ENCODE measurements around the gene VPS45.
"Not testable (repeated sequence)": the region's sequence is repeated elsewhere in the genome, so short reads cannot be mapped to it uniquely, and the experiment has no call there.

VPS45 gene, protein sequence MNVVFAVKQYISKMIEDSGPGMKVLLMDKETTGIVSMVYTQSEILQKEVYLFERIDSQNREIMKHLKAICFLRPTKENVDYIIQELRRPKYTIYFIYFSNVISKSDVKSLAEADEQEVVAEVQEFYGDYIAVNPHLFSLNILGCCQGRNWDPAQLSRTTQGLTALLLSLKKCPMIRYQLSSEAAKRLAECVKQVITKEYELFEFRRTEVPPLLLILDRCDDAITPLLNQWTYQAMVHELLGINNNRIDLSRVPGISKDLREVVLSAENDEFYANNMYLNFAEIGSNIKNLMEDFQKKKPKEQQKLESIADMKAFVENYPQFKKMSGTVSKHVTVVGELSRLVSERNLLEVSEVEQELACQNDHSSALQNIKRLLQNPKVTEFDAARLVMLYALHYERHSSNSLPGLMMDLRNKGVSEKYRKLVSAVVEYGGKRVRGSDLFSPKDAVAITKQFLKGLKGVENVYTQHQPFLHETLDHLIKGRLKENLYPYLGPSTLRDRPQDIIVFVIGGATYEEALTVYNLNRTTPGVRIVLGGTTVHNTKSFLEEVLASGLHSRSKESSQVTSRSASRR

DNA sequence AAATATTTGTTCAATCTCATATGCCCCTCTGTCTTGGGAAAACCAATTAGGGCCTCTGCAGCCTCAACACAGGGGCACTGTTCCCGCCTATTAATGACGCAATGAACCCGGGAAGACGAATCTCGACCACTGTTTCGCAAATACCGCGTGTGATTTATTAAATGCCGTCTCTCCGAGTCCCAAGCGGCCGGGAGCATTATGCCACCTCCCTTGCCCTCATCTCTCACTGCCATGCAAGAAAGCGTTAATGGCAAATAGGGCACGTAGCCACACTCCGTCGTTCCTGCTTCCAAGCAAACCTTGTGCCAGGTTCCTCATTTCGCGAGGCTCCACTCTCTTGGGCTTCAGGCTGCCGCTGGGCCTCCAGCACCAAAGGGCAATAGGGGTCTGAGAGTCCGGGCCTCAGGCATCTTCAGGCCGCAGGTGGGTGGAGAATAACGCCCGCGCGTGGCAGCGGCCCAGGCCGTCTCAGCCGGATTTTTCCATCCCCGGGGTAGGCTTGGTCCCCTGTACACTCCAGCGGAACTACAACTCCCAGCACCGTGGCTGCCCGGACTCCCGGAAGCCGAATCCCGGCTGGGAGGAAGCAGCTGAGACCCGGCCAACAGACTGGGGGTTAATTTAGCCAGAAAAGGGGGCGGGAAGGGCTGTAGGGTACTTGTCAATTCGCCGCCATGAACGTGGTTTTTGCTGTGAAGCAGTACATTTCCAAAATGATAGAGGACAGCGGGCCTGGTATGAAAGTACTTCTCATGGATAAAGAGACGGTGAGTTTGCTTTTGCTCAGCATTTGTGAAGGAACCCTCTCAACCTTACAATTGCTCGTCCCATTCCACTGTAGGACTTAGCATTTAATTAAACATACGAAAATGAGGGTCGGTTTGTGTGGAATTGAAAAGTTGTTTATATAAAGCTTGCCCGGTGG is at the start of gene VPS45:
Gene VPS45, plus strand, starts transcription at position 593 of the 925 bp plus-strand sequence. Its CDS starts 82 bp downstream, at position 675.
- peak; percentile 90 for DNase-seq

DNA sequence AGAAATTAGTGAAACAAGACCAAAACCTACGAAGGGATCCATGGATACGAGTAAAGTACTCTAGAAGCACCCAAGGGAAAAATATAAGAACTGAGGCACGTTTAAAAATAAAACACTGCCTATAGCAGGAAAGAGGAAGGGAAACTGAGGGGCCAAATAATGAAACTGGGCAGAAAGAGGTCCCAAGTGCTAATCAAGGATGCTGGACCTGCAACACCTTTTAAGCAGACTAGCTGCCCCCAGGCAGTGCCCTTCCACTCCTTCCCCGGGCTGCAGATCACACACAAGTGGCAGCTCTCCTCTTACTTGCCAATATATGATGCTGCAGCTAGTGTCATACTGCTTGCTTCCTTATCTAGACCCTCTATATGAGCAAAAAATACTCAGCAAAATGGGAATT is 49.4 kb upstream of the VPS45 start:
- DNase-seq = no peak

DNA sequence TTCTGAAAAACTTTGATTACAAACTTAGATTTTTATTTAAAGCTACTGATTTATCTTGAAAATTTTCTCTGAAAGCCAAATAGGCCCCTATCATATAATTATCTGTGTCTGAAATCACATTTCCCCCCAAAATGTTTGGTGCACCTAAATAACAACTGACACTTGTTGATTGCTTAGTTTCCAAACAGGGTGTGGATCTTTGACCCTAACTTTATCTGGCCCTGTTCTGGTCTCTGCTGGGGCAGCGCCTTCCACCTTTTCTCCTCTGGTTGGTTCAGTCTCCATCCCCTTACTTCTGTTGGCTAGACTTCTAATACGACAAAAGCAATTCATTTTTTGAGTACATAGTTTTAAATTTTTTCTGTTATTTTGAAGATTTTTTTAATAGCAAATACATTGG is 46.9 kb upstream of the VPS45 start:
- DNase-seq = no peak

DNA sequence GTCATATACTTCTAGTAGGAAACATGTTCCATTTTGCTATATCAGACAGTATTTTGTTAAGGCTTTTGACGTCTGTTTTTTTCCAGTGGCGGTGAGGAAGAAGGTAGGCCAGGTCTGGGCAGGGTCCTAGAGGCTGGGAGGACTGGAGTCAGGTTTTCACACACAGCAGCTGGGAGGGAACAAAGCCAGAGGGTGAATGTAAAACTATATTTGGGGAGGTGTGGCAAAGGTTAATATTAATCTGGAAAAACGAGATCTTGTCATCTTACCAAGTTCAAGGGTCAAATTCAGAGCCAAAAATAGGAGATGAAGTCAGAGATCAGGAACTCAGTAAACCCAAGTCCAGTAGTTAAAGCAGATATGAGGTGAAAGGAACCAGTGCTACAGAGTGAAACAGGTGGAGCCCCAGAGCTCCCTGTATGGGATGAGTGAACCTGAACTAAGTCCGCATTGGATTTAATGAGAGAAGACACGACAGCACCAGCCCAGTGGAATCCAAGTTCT is 46.3 kb upstream of the VPS45 start:
- DNase-seq = no peak

DNA sequence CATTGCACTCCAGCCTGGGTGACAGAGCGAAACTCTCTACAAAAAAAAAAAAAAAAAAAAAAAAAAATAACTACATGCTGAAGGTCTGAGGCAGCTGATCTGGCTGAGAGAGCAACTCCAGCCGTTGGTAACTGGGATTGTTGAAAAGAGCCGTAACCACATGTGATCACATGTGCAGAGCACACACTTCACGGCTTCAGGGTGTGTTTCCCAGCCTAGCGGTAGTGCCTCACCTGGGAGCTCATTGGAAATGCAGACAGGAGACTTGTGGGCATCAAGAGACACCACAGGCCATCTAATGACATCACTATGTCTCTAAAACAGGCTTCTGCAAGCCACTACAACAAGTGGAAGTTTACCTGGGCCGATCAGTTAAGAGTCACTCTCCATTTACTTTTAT is 45.2 kb upstream of the VPS45 start:
- no peak for DNase-seq

DNA sequence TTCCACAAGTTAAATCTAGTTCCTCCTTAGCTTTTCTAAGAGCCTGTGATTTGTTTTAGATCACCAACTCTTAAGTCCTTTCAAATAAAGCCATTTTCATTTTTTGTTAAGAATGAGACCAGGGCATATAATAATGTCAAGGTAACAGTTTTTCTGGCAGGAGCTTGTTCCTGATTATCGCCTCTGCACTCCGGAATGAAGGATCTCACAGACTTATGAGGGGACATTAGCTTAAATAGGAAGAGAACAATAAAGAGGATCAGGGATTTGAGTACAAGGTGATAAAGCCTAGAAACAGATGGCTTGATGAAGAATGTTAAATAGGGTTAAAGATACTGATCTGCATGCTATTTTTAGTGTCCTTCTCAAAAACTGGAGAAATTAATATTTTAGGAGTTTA is 43.4 kb upstream of the VPS45 start:
- no peak for DNase-seq

DNA sequence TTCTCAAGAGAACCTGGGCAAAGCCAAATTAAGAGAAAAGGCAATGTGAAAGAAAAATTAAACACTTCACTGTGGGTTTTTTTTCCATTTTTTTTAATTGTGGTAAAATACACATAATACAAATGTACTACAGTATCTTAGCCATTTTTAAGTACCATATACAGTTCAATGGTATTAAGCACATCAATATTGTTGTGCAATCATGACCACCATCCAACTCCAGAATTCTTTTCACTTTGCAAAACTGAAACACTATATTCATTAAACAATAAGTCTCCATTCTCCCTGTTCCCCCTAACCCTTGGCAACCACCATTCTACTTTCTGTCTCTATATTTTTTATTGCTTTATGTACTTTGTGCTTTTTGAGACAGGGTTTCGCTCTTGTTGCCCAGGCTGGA is 39.3 kb upstream of the VPS45 start:
- no peak for DNase-seq

DNA sequence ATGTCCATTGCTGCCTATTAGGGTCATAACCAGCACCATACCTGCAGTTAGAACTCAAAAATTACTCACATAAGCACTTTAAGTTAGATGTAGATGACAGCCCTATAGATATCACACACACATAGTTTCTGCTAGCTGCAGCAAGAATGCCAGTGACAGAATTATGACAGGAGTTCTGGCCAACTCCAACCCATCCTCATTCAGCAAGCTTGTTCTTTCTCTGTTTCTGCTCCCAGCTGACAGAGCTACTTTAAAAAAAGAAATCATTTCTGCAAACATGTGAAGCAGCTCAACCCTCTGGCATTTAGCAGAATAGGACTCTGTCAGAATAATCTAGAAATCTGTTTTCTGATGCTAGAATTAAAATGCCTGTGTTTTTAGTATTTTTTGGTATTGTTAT is 33.2 kb upstream of the VPS45 start:
- no peak for DNase-seq

DNA sequence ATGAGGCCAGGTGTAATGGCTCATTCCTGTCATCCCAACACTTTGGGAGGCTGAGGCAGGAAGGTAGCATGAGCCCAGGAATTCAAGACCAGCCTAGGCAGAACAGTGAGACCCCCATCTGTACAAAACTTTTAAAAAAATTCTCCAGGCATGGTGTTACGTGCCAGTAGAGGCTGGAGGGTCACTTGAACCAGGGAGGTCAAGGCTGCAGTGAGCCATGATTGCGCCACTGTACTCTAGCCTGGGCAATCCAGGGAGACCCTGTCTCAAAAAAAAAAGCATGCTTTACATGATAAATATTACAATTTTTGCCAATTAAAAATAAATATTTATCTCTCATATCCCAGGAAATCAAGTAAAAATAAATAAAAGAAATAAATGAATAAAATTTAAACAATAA is 17.6 kb upstream of the VPS45 start:
- DNase-seq = no peak

DNA sequence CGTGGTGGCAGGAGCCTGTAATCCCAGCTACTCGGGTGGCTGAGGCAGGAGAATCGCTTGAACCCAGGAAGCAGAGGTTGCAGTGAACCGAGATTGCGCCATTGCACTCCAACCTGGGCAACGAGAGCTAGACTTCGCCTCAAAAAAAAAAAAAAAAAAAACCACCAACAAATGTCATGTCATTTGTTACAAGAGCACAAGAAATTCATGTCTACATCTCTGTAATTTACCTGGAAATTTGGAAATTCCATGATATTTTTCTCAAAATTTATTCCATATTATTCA is 16.5 kb upstream of the VPS45 start:
- no peak for DNase-seq

DNA sequence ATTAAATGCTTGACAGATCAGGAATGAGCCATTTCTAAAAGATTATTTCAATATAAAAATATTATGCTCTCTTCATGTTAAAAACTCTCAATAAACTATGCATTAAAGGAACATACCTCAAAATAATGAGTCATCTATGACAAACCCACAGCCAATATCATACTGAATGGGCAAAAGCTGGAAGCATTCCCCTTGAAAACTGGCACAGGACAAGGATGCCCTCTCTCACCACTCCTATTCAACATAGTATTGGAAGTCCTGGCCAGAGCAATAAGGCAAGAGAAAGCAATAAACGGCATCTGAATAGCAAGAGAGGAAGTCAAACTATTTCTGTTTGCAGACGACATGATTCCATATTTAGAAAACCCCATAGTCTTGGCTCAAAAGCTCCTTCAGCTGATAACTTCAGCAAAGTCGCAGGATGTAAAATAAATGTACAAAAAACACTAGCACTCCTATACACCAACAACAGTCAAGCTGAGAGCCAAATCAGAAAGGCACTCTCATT is 15.6 kb upstream of the VPS45 start:
- not testable (repeated sequence) for DNase-seq

DNA sequence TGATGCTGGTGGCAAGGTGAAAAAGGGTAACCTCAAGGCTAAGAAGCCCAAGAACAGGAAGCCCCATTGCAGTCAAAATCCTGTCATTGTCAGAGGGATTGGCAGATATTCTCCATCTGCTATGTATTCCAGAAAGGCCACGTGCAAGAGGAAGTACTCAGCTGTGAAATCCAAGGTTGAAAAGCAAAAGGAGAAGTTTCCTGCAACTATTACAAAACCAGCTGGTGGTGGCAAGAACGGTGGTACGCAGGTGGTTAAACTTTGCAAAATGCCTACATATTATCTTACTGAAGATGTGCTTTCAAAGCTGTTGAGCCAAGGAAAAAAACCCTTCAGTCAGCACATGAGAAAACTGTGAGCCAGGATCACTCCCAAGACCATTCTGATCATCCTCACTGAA is 13.7 kb upstream of the VPS45 start:
- DNase-seq = no peak

DNA sequence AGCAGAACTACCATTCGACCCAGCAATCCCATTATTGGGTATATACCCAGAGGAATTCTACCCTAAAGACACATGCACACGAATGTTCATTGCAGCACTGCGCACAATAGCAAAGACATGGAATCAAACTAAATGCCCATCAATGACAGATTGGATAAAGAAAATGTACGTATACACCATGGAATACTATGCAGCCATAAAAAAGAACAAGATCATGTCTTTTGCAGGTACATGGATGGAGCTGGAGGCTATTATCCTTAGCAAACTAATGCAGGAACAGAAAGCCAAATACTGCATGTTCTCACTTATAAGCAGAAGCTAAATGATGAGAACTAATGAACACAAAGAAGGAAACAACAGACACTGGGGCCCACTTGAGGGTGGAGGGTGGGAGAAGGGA is 12.1 kb upstream of the VPS45 start:
- DNase-seq = not testable (repeated sequence)

DNA sequence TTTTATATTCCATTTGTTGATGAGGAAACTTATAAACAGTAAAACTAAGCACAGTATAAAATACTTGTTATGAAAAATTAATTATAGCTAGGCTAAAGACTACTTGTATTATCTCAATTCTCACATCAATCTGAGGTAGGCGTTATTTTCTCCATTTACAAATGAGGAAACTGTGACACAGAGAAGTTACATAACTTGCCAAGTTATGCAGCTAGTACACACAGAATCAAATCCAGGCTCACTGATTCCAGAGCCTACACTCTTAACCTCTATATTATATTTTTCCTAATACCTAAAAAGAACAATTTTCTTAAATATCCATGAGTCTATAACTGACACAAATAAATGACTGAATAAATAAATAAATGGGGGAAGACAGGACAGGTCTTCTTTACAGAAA is 11.2 kb upstream of the VPS45 start:
- DNase-seq = no peak

DNA sequence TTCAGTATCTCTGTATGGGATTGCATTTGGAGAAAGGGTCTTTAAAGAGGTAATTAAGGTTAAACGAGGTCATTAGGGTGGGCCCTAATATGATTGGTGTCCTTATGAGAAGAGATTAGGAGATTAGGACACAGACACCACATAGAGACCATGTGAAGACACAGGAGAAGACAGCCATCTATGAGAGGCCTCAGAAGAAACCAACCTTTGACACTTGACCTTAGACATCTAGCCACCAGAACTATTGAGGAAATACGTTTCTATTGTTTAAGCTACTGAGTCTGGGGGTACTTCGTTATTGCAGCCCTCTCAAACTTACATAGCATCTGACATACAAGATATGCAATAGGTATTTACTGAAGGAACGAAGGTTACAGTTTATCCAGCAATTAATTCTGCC is 7.3 kb upstream of the VPS45 start:
- no peak for DNase-seq

DNA sequence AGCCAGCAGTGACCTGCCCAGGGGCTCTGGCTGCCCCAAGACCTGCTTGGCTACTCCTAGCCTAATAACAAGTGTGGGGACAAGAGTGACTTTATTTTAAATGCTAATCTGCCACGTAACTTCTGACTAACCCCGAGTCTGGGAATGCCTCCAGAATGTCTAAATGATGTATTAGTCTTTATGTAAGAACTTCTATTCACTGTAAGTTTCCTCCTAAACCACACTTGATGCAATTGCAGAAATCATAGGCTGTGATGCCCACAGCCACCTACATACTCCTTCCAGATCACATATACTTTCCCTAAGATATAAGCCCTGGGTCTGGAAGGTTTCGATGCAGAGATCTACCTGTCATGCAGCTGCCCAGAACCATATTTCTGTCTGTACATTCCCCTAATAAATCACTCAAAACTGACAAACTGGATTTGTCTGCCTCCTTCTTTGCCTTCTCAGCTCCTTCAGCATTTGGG is 5.9 kb upstream of the VPS45 start:
- DNase-seq = no peak

DNA sequence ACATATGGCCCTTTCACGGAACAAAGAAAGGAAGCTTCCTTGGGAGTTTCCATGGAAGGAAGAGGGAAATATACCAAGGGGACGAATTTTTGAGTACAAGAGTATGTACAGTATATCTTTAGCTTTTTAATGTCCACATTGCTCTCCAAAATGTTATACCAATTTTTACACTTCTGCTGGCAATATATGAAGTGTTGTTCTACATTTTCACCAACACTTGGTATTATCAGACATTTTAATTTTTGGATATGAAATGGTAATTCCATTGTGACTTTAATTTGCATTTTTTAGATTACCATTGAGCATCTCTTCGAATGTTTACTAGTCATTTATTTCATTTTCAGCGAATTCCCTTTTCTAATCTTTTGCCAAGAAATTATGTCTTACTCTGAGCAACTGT is 5.5 kb upstream of the VPS45 start:
- no peak for DNase-seq

DNA sequence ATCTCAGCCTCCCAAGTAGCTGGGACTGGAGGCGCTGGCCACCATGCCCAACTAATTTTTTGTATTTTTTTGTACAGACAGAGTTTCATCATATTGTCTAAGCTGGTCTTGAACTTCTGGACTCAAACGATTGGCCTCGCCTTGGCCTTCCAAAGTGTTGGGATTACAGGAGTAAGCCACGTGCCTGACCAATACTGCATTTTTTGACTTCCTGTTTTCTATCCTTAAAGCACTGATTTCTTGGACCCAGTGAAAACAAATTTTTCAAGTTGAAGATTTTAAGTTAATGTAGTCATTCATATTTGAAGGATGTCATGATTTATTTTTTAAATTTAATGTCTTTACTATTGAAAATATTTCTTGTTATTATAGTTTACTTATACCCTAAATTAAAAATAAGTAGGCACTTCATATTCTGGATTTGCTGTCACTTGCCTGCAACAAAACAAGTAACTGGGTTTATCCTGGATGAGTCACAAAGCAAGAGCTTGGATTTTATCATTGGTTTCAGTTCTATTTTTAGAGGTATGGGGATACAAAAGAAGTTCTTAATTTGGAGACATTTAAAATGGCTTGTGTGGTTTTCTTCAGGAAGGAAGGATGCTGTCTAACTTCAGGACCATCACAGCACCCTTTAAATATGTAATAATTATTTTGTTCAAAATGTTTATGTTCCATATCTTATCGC is 2.2 kb upstream of the VPS45 start:
- no peak for DNase-seq

DNA sequence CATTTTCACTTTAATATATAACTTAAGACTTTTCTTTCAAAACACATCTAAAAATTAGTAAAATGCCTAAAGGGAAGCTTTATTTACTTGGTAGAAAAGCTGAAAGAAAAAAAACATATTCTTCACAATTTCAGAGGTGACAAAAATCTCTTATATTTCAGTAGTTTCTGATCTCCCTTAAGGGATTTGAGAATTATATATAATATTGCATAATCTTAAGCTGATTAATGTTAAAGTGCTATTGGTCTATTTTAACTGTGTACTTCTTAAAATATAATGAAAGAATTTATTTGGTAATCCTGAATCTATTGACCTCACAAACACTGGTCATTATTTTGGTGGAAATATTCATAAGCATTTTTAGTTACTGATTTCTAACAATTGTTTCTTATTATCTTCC is 1.2 kb upstream of the VPS45 start:
- DNase-seq = no peak

DNA sequence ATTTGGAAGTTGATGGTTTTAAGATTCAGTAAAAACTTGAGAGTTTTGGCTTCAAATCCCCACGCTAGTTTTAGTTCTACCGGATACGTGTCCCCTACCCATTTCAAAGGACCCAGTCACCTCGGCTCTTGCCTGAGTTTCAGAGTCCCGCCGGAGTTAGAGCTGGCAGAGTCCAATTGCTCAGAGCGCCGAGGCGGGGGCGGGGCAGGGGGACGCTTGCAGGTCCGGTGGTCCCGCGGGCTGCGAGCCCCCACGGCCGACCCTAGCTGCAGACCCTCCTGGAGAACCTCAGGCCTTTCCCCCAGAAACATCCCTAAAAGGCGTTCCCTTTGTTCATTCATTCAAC is 765 bp upstream of the VPS45 start:
- peak; percentile 47 for DNase-seq

DNA sequence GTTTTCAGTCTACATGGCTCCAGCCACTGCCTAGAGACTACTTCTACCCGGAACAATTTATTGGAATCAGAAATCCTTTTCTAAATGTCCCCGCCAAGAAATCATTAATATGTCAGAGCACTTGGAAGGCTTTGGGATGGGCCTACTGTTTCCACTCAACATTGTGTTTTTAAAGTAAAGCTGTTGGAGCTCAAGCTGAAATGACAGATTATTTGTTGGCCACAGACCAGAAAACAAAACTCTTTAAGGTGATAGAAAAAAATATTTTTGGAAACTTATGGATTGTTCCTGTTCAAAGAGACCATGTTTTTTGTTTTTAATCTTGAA is 496 bp downstream of the VPS45 start:
- DNase-seq = no peak

DNA sequence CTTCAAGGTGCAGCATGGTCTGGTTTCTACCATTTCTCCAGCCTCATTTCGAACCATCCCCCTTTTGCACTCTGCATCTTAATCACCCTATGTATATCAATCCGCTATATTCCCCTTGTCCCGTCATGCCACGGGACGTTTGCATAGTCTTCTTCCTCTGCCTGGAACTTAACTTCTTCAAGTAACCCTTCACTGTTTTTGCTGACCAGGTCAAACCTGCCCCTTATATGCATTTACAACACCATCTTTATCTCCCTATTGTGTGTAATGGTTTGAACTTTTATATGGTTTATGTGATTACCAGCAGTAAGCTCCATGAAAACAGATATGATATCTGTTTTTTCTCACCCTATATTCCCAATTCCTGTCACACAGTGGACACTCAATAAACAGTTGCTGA is 2.3 kb downstream of the VPS45 start:
- no peak for DNase-seq

DNA sequence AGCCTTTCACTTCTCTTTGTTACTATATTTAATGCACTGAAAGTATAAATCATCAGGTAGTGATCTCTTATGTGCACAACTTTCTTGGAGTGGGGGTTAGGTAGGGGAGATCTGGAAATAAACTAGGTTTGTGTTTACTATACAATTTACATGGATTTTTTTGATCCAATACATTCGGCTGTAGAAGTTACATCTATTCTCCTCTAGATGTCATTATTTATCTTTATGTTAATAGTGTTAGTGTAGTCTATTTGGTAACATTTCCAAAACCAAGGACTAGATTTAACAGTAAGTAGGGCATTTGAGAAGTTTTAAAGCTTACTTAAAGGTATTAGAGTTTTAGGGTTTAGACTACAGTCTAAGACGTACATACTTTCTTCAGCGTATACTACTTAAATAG is 5.4 kb downstream of the VPS45 start:
- no peak for DNase-seq
